Gastrocnemius medialis (tissue), 4 donors: ENCODE results near the gene PGGHG.

Experiments
- POLR2A ChIP-seq, 2 donors: fragments of 450-650 bp; IDR thresholded peaks; one replicate each; pipeline ENCODE4 v1.6.1; 2017; ENCODE audit warnings: antibody characterized with exemption in 2 of 2, mild to moderate bottlenecking in 2 of 2, moderate library complexity in 2 of 2
- TF ChIP-seq, protein P1 (sequence below), 5 experiments: fragments of 450-650 bp in 3 of 5; fragments of 200-600 bp in 2 of 5; sonication (generic) in 2 of 5; IDR thresholded peaks in 4 of 5; conservative IDR thresholded peaks in 1 of 5; 1 replicate in 4 of 5; 2 replicates in 1 of 5; pipeline ENCODE4 v1.5.1; 2016 to 2019; ENCODE audit warnings: antibody characterized with exemption in 5 of 5, mild to moderate bottlenecking in 3 of 5, moderate library complexity in 3 of 5

DNA sequence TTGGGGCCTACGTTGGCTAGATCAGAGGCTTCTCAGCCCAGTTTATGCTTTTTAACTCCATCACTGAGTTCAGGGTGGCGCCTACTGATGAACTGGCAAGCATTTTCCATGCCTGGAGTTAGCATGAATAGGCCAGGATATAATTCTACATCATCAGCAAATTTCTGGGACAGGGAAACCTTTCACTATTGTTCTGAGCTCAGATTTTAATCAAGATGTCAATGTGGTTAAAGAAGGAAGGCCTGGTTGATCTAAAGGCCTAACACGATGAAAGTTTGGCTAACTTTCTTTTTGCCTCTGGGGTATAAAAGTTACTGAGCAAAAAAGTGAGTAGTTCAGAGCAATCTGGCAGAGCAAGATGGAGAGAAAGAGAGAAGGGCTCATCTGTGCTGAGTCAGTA lies 53.4 kb downstream of the PGGHG start:
- TF ChIP-seq, protein P1, sequence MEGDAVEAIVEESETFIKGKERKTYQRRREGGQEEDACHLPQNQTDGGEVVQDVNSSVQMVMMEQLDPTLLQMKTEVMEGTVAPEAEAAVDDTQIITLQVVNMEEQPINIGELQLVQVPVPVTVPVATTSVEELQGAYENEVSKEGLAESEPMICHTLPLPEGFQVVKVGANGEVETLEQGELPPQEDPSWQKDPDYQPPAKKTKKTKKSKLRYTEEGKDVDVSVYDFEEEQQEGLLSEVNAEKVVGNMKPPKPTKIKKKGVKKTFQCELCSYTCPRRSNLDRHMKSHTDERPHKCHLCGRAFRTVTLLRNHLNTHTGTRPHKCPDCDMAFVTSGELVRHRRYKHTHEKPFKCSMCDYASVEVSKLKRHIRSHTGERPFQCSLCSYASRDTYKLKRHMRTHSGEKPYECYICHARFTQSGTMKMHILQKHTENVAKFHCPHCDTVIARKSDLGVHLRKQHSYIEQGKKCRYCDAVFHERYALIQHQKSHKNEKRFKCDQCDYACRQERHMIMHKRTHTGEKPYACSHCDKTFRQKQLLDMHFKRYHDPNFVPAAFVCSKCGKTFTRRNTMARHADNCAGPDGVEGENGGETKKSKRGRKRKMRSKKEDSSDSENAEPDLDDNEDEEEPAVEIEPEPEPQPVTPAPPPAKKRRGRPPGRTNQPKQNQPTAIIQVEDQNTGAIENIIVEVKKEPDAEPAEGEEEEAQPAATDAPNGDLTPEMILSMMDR (IDR thresholded peaks at IDR 0.05 in 4 of 5, conservative IDR thresholded peaks at IDR 0.05 in 1 of 5): no peak
- no peak for TF ChIP-seq POLR2A (IDR thresholded peaks at IDR 0.05)
